ENCODE results near the gene ARL4D. TPM values are rescaled to one million over a fixed set of nuclear protein-coding genes. Genes with fewer than 3 reads are reported as not detected.

The ARL4D gene, protein sequence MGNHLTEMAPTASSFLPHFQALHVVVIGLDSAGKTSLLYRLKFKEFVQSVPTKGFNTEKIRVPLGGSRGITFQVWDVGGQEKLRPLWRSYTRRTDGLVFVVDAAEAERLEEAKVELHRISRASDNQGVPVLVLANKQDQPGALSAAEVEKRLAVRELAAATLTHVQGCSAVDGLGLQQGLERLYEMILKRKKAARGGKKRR
- total RNA-seq, result 18.7 and 32.4 TPM in 2 replicates
- 36.3 and 39.0 TPM in 2 replicates for polyA plus RNA-seq

- H3K4me1 ChIP-seq (ENCODE audit: low read depth), result peaks cover 27% of the 10 kb centered on the region
- TF ChIP-seq, protein P1, sequence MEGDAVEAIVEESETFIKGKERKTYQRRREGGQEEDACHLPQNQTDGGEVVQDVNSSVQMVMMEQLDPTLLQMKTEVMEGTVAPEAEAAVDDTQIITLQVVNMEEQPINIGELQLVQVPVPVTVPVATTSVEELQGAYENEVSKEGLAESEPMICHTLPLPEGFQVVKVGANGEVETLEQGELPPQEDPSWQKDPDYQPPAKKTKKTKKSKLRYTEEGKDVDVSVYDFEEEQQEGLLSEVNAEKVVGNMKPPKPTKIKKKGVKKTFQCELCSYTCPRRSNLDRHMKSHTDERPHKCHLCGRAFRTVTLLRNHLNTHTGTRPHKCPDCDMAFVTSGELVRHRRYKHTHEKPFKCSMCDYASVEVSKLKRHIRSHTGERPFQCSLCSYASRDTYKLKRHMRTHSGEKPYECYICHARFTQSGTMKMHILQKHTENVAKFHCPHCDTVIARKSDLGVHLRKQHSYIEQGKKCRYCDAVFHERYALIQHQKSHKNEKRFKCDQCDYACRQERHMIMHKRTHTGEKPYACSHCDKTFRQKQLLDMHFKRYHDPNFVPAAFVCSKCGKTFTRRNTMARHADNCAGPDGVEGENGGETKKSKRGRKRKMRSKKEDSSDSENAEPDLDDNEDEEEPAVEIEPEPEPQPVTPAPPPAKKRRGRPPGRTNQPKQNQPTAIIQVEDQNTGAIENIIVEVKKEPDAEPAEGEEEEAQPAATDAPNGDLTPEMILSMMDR (IDR thresholded peaks at IDR 0.05; ENCODE audit: low read depth, low read length), result no peak
- peak within 1 kb of the TSS; percentile 65 for H3K4me3 ChIP-seq
- H3K36me3 ChIP-seq, result no peaks in the 10 kb centered on the region
- peak within 1 kb of the TSS; percentile 47 for H3K27ac ChIP-seq
- no peaks in the 10 kb centered on the region for H3K9me3 ChIP-seq (ENCODE audit: low read depth)
- peak; percentile 88 to 92 for DNase-seq (ENCODE audit: low read depth in 1 of 2, low spot score in 1 of 2)
- no peaks in the 10 kb centered on the region for H3K27me3 ChIP-seq
Measured at GRCh38 chr17:43398724-43399595, at the start of gene ARL4D. Gene ARL4D (plus strand): TSS chr17:43398993. CDS start chr17:43399733, 740 bp downstream.

DNA sequence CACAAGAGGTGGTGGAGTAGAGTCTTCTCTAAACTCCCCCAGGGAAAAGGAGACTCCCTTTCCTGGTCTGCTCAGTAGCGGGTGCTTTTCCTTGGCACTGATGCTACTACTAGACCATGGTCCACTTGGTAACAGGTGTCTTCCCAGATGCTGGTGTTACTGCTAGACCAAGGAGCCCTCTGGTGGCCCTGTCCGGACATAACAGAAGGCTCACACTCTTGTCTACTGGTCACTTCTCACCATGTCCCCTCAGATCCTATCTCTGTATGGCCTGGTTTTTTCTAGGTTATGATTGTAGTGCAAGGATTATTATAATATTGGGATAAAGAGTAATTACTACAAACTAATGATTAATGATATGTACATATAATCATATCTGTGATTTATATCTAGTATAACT, 49.7 kb upstream of the ARL4D start:
- DNase-seq (ENCODE audit: low read depth in 1 of 2, low spot score in 1 of 2), result no peak
- H3K4me1 ChIP-seq (ENCODE audit: low read depth), result peaks cover 8% of the 10 kb centered on the region
- H3K27me3 ChIP-seq, result no peaks in the 10 kb centered on the region
- H3K9me3 ChIP-seq (ENCODE audit: low read depth), result no peaks in the 10 kb centered on the region
- H3K27ac ChIP-seq, result no peak overlapping the region
- TF ChIP-seq, protein P1 (IDR thresholded peaks at IDR 0.05; ENCODE audit: low read depth, low read length), result no peak
- no peak overlapping the region for H3K4me3 ChIP-seq
- H3K36me3 ChIP-seq, result no peaks in the 10 kb centered on the region

GRCh38 chr17:43350888-43351361, 47.9 kb upstream of the ARL4D start:
- Histone ChIP-seq H3K27me3 (no peaks in the 10 kb centered on the region), H3K36me3 (no peaks in the 10 kb centered on the region), H3K27ac (no peak overlapping the region), H3K4me3 (no peak overlapping the region), H3K4me1 (ENCODE audit: low read depth) (peaks cover 13% of the 10 kb centered on the region), H3K9me3 (ENCODE audit: low read depth) (no peaks in the 10 kb centered on the region)
- TF ChIP-seq, protein P1 (IDR thresholded peaks at IDR 0.05; ENCODE audit: low read depth, low read length), result no peak
- DNase-seq (ENCODE audit: low read depth in 1 of 2, low spot score in 1 of 2), result no peak

DNA sequence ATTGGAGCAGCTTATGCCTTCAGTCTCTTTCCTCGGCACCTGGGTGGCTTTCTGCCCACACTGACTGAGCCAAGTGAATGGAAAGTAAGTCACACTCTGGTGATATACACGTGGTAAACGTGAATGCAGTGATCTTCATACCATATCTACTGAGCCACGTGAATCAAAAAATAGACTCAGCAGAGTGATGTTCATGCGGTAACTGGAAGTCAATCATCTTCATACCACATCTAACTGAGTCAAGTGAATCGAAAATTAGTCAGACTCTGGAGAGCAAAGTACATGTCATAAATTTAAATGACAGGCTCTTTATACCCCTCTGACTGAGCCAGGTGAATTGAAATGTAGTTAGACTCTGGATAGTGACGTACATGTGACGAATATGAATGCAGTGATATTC, 47.1 kb upstream of the ARL4D start:
- no peaks in the 10 kb centered on the region for H3K36me3 ChIP-seq
- H3K4me1 ChIP-seq (ENCODE audit: low read depth), result peaks cover 13% of the 10 kb centered on the region
- no peaks in the 10 kb centered on the region for H3K9me3 ChIP-seq (ENCODE audit: low read depth)
- DNase-seq (ENCODE audit: low read depth in 1 of 2, low spot score in 1 of 2), result no peak
- no peak overlapping the region for H3K27ac ChIP-seq
- no peaks in the 10 kb centered on the region for H3K27me3 ChIP-seq
- TF ChIP-seq, protein P1 (IDR thresholded peaks at IDR 0.05; ENCODE audit: low read depth, low read length), result no peak
- no peak overlapping the region for H3K4me3 ChIP-seq

DNA sequence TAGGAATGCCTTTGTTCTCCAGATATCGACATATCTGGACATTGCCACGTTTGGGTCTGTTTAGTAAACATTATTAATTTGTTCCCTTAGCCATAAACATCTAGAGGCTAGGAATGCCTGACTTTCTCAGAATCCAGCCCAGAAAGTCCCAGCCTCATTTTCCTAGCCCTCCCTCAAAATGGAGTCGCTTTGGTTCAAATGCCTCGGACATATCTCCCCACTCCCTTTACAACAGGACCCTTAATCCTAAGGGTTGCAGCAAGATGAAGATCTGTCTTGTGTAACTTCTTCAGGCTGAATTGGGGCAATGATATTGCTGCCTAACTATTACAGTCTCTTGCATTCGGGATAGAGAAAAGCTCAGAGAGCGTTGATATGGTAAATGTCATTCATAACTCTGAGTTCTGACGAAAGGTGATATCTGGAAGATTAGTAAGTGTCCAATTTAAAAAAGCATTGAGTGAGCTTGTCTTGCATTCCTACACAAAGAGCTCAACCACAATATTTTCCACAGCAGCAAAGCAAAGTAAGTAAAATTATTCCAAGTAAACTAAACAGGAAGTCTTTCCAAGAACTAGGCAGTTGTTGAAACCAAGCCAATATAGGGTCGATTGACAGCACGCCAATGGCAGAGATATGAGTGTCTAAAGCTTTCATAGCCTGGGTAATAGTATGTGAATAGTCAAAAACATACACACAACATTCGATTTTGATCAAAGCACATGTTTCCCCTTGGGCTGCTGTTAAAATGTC, 46.0 kb upstream of the ARL4D start:
- H3K4me3 ChIP-seq, result no peak overlapping the region
- H3K36me3 ChIP-seq, result no peaks in the 10 kb centered on the region
- H3K9me3 ChIP-seq (ENCODE audit: low read depth), result no peaks in the 10 kb centered on the region
- DNase-seq (ENCODE audit: low read depth in 1 of 2, low spot score in 1 of 2), result no peak
- TF ChIP-seq, protein P1 (IDR thresholded peaks at IDR 0.05; ENCODE audit: low read depth, low read length), result no peak
- peaks cover 13% of the 10 kb centered on the region for H3K4me1 ChIP-seq (ENCODE audit: low read depth)
- no peaks in the 10 kb centered on the region for H3K27me3 ChIP-seq
- H3K27ac ChIP-seq, result no peak overlapping the region

All from cardiac muscle cell (in vitro differentiated cells and primary cell).